GM10266 (cell line): ENCODE measurements around the gene PCBD1.
"Not testable (repeated sequence)": the region's sequence is repeated elsewhere in the genome, so short reads cannot be mapped to it uniquely, and the experiment has no call there.

Source experiments
- DNase-seq: peaks from one replicate; pipeline ENCODE4 v3.0.0; 2012; ENCODE audit errors: extremely low spot score
- TF ChIP-seq, protein P1 (sequence below): IDR thresholded peaks from 2 replicates; pipeline ENCODE4 v1.5.1; 2012; ENCODE audit warnings: mild to moderate bottlenecking, low read depth; ENCODE audit not compliant: control insufficient read depth, insufficient read depth; ENCODE audit errors: missing control alignments

The PCBD1 gene

DNA sequence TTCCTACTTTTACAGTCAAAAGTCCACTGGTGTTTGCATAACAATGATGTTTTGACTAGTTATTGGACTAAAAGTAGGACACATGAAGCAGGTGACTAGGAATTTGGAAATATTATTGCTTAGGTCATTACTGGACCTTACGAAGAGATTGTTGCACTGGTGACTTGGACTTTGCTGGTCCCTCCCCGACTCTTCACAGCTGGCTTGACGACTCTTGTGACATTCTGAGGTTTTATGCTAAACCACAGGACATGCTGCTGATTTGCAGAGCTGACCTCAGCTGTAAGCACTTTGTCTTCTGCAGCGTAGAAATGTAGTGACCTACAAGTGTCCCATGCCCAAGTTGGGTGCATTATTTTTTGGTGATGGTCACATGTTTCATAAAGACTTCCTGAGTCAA is 21.9 kb downstream of the PCBD1 start:
- TF ChIP-seq, protein P1, sequence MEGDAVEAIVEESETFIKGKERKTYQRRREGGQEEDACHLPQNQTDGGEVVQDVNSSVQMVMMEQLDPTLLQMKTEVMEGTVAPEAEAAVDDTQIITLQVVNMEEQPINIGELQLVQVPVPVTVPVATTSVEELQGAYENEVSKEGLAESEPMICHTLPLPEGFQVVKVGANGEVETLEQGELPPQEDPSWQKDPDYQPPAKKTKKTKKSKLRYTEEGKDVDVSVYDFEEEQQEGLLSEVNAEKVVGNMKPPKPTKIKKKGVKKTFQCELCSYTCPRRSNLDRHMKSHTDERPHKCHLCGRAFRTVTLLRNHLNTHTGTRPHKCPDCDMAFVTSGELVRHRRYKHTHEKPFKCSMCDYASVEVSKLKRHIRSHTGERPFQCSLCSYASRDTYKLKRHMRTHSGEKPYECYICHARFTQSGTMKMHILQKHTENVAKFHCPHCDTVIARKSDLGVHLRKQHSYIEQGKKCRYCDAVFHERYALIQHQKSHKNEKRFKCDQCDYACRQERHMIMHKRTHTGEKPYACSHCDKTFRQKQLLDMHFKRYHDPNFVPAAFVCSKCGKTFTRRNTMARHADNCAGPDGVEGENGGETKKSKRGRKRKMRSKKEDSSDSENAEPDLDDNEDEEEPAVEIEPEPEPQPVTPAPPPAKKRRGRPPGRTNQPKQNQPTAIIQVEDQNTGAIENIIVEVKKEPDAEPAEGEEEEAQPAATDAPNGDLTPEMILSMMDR, result no peak
- no peak for DNase-seq

DNA sequence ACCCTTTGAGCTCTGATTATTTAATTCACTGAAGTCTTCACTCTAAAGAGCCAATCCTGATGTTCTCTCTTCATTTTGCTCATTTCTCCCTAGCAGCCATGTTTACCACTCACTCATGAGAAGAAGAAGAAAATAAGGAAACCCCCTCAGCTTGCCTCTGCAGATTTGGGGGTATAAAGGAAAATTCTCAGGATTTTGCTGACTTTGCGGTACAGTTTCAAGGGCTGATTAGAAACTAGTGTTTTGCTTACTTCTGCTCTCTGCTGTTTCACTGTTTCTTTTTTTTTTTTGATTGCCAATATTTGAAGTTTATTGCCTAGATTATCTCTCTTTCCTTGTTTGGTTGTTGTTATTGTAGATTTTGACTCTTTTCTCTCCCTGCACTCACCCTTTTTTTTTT is 23.4 kb downstream of the PCBD1 start:
- TF ChIP-seq, protein P1, result no peak
- no peak for DNase-seq

DNA sequence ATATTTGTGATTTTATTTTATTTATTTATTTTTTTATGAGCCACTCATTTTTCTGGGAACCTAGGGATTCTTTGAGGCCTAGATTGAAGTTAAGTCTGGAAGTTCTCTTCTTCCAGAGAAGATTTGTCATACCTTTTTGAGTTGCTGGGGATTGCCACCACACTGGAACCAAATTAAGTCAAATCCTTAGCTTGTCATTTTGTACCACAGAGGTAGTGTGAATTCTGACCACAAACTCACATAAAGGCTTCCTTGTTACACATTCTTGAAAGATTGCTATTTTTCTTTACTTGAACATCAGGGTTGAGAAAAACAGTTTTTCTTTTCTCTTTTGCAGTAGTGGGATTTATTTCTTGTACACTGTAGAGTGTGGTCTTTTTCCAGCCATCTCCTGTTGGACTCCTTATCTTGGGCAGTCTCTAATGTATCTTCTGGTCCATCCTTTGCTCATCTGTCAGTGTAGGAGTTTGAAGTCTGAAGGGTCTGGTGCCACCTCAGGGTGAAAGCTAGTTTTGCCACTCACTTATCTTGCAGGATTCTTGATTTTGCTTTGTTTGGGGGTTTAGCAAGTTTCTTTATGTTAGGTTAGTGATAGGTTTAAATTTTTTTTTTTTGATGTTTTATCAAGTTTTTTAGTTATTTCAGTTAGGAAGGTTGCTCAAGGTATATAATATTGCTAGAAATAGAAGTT is 24.8 kb downstream of the PCBD1 start:
- no peak for DNase-seq
- TF ChIP-seq, protein P1, result no peak

DNA sequence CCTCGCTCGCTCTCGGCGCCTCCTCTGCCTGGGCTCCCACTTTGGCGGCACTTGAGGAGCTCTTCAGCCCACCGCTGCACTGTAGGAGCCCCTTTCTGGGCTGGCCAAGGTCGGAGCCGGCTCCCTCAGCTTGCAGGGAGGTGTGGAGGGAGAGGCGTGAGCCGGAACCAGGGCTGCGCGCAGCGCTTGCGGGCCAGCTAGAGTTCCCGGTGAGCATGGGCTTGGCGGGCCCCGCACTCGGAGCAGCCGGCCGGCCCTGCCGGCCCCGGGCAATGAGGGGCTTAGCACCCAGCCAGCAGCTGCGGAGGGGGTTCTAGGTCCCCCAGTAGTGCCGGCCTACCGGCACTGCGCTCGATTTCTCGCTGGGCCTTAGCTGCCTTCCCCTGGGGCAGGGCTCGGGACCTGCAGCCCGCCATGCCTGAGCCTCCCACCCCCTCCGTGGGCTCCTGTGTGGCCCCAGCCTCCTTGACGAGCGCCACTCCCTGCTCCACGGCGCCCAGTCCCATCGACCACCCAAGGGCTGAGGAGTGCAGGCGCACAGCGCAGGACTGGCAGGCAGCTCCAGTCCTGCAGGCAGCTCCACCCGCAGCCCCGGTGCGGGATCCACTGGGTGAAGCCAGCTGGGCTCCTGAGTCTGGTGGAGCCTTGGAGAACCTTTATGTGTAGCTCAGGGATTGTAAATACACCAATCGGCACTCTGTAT is 26.7 kb downstream of the PCBD1 start:
- DNase-seq, result not testable (repeated sequence)

DNA sequence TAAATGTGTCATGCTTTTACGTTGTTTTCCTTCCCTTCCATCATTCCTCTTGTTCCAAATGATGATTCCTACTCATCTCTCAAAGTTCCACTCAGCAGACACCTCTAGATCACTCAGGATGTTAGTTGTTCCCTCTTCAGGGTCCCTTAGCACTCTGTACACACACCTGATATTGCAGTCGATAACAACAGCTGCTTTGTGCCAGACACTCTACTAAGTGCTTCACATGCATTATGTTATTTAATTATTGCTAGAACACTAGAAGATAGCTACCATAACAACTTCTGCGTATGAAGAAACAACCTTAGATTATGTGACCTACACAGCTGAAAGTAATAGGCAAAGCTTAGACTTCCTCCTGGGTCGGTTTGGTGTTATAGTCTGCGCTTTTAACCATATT is 29.6 kb downstream of the PCBD1 start:
- TF ChIP-seq, protein P1, result no peak
- DNase-seq, result no peak

DNA sequence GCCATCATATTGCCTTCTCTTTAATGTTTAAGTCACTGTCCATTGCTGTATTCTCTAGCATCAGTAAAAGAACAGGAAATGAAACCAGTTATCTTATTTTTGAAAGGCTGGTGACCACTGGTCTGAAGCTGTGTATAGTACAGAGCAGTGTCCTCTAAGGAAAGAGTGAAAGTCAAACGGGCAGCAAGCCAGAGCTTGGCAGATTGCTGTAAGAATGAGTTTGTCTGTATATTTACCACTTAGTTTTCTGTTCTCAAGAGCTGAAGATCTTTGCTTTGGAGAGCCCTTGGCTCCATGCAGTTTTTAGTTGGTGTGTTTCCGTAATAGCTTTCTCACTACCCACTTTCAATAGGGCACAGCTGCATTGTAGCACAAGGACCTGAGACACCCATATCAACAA is 31.9 kb downstream of the PCBD1 start:
- TF ChIP-seq, protein P1, result no peak
- no peak for DNase-seq

DNA sequence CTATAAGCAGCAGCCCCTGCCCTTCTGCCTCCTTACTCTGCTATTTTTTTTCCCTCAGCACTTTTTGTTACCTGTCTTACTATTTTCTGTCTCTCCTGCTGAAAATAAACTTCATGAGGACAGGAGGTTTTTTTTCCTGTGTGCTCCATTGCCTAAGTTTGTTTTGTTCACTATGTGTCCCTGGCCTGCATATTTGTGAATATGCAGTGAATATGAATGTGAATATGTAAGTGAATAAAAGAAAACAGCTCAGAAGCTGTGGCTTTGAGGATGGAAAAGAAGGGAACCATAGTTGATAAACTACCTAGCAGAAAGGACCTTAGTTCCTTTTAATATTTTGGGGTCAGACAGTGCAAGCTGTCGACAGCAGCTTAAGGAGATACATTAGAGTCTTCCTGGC is 34.9 kb downstream of the PCBD1 start:
- DNase-seq, result no peak
- TF ChIP-seq, protein P1, result no peak
